ENCODE data around the gene MLLT3.

DNA sequence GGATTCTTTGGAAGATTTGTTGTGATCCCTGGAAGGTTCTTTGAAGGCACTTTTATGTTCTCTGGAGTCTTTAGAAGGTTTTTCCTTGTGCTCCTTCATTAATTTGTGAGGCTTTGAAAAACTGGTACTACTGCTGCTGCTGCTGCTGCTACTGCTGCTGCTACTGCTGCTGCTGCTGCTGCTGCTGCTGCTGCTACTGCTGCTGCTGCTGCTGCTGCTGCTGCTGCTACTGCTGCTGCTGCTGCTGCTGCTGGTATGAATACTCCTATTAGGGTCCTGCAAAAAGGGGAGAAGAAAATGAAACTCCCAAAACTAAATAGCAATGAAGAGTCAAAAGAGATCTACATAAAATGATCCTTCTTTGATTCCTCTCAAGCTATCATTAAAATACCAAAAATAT lies 208.1 kb downstream of the MLLT3 start:
- TF ChIP-seq POLR2AphosphoS5 (IDR thresholded peaks at IDR 0.05; ENCODE audit: low read depth, low read length) (no peak), TAF1 (IDR thresholded peaks at IDR 0.05; ENCODE audit: low read depth, low read length) (no peak)
